WI38 (cell line): ENCODE data around the gene CCDC9.

Experiments used
- H3K4me3 ChIP-seq: 2 replicates; pipeline ENCODE4 v1.5.1; 2011; ENCODE audit warnings: low read depth, mild to moderate bottlenecking, control low read depth, low read length
- CTCF ChIP-seq: IDR thresholded peaks from 2 replicates; pipeline ENCODE4 v1.5.1; 2012; ENCODE audit warnings: low read depth, mild to moderate bottlenecking, control low read depth, low read length

The CCDC9 gene

GRCh38 chr19:47229676-47230053 is 26.7 kb upstream of the CCDC9 start:
- H3K4me3 ChIP-seq: peak overlapping the region; percentile 89
- no peak for TF ChIP-seq CTCF

DNA sequence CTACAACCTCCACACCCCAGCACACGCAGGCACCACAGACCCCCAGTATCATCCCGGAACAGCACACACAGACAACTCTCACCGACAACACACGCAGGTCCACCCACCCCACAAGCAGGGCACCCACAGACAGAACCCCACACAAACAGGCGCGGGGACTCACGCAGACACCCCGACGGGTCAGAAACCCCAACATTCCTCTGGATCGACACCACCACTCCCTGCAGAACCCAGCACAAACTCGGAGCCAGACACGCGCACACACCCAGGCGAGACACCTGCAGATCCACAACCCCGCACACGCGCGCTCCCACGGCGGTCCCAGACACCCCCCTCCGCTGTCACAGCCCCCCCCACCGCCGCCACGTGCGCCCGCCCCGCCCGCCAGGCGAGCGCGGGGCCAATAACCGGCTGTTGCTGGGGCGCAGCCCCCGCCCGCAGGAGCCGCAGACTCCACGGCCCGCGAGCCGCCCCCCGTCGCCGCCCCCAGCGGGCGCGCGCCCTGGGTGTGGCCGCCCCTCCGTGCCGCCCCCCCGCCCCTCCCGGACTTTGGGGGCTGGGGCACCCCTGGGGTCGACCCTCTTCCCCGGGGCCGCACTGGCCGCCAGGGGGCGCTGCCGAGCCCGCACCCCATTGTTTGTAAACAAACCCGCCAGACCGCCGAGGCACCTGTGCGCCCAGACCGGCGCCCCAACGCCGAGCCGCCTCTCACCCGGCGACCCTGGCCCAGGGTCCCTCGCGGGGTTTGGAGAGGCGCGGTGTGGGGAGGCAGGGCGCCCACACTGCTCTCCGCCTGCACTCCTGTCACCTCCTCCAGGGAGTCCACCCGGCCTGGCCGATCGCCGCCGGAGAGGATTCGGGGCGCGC is 26.0 kb upstream of the CCDC9 start:
- TF ChIP-seq CTCF: peak; percentile 40
- peak overlapping the region; percentile 89 for H3K4me3 ChIP-seq

DNA sequence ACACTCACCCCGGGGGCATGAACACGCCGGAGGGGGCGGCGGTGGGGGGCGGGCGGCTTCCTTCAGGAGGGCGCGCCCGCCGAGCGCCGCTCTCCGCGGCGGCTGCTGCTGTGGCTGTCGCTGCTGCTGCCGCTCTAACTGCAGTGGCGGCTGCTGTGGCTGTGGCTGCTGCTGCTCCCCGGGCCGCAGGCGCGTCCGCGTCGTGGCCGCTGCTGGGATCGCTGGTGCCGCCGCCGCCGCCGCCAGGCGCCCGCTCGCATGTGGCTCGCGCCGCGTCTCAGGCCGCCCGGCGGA is 25.5 kb upstream of the CCDC9 start, which contains the start of gene BBC3:
Gene BBC3 (minus strand): TSS at position 279 of the 294 bp plus-strand sequence. CDS start 2,768 bp downstream, outside the sequence.
- TF ChIP-seq CTCF: no peak

GRCh38 chr19:47231215-47232054 is 24.9 kb upstream of the CCDC9 start:
- peak overlapping the region; percentile 66 for H3K4me3 ChIP-seq
- TF ChIP-seq CTCF: no peak

More for the DNA sequence above, 25.5 kb upstream of the CCDC9 start, which contains the start of gene BBC3:
- H3K4me3 ChIP-seq: peak within 1 kb of the TSS; percentile 89

DNA sequence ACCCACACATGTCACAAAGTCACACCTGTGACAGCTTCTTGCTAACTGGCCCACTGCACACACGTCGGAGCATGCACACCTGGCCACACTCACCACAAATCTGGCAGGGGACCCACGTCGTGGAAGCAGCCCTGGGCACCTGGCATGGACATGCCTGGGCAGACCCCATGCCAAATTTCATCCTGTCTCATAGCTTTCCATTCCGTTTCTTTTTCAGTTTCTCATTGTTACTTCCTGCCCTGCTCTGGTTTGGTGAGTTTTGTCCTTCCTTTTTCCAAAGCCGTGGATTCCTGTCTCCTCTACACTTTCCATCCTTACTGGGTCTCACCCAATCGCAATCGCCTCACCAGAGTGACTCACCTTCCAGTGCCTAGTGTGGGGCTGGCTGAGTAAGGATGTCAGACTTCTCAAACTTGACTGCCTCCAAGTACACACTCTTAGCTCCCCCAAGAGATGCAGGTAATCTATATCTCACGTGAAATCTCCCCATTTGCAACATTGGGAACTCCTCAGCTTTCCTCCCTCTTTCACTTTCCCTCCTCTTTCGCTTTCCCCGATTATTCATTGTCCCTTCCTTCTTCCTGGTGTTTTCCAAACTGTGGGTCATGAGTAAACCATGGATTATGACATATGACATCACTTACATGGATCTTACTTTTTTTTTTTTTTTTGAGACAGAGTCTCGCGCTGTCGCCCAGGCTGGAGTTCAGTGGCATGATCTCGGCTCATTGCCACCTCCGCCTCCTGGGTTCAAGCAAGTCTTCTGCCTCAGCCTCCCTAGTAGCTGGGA is 23.7 kb upstream of the CCDC9 start:
- TF ChIP-seq CTCF: no peak
- peak overlapping the region; percentile 66 for H3K4me3 ChIP-seq

- no peak overlapping the region for H3K4me3 ChIP-seq
- no peak for TF ChIP-seq CTCF
Observed at GRCh38 chr19:47236072-47236675, 20.2 kb upstream of the CCDC9 start.
